Sigmoid colon (tissue), 4 donors: ENCODE results near the gene NUCB2.

ENCODE experiments used
- CTCF ChIP-seq, 4 experiments: fragments of 450-650 bp in 3 of 4; fragments of 200-600 bp in 1 of 4; IDR thresholded peaks; one replicate each; pipeline ENCODE4 v1.5.1; 2016 to 2019; ENCODE audit warnings: antibody characterized with exemption in 4 of 4, mild to moderate bottlenecking in 3 of 4, moderate library complexity in 2 of 4
- POLR2A ChIP-seq, 2 donors: fragments of 450-650 bp; IDR thresholded peaks; one replicate each; pipeline ENCODE4 v1.6.1; 2016; ENCODE audit warnings: antibody characterized with exemption in 2 of 2, mild to moderate bottlenecking in 2 of 2, moderate library complexity in 2 of 2
- POLR2AphosphoS5 ChIP-seq, 4 donors: sonication (generic); formaldehyde crosslinking; IDR thresholded peaks; one replicate each; pipeline ENCODE4 v1.6.1; 2017; ENCODE audit warnings: antibody characterized with exemption in 4 of 4

- TF ChIP-seq CTCF (IDR thresholded peaks at IDR 0.05) (no peak), POLR2A (IDR thresholded peaks at IDR 0.05) (no peak), POLR2AphosphoS5 (IDR thresholded peaks at IDR 0.05) (no peak)
These were observed 23.8 kb downstream of the NUCB2 start for GRCh38 chr11:17300372-17300771.
